Midbrain (tissue), 1 donor: ENCODE measurements around the gene JSRP1.

Source experiments
- DNase-seq: peaks from one replicate; lab custom pipeline; 2025; lab: John Stamatoyannopoulos, UW

JSRP1 gene

GRCh38 chr19:2232286-2233151, 23.7 kb downstream of the JSRP1 start:
- DNase-seq: no peak

GRCh38 chr19:2231621-2232221, 24.5 kb downstream of the JSRP1 start:
- DNase-seq: no peak

GRCh38 chr19:2230807-2231533, 25.2 kb downstream of the JSRP1 start:
- DNase-seq: no peak

- DNase-seq: no peak
Observed at GRCh38 chr19:2230033-2230531, 26.1 kb downstream of the JSRP1 start.

- DNase-seq: no peak
Observed at GRCh38 chr19:2229103-2230032, 26.8 kb downstream of the JSRP1 start.

GRCh38 chr19:2228157-2229030, 27.8 kb downstream of the JSRP1 start:
- no peak for DNase-seq

GRCh38 chr19:2227415-2228156, 28.6 kb downstream of the JSRP1 start:
- DNase-seq: no peak

GRCh38 chr19:2226840-2227360, 29.3 kb downstream of the JSRP1 start:
- no peak for DNase-seq

- DNase-seq: no peak
Observed at GRCh38 chr19:2226051-2226839, 30.0 kb downstream of the JSRP1 start.

GRCh38 chr19:2225415-2226050, 30.7 kb downstream of the JSRP1 start:
- DNase-seq: no peak

- DNase-seq: no peak
Observed at GRCh38 chr19:2224754-2225349, 31.4 kb downstream of the JSRP1 start.

GRCh38 chr19:2223959-2224358, 32.3 kb downstream of the JSRP1 start:
- no peak for DNase-seq

- no peak for DNase-seq
Observed at GRCh38 chr19:2223391-2223790, 32.8 kb downstream of the JSRP1 start.

- DNase-seq: no peak
Observed at GRCh38 chr19:2221918-2222317, 34.3 kb downstream of the JSRP1 start.

GRCh38 chr19:2221250-2221831, 34.9 kb downstream of the JSRP1 start:
- DNase-seq: no peak

GRCh38 chr19:2219726-2220125, 36.5 kb downstream of the JSRP1 start:
- DNase-seq: no peak

GRCh38 chr19:2217591-2217990, 38.6 kb downstream of the JSRP1 start:
- DNase-seq: no peak
